ENCODE results near the gene TMEFF2. TPM values are rescaled to one million over a fixed set of nuclear protein-coding genes. Genes with fewer than 3 reads are reported as not detected.

Gene TMEFF2
- total RNA-seq, 6 donors from 2014 or later, result 0.69 TPM; not detected in 5

- no peak for ATAC-seq (ENCODE audit: low FRiP score in 2 of 2)
- no peak overlapping the region for H3K27ac ChIP-seq
- peaks cover 7 to 9% (median 9%) of the 10 kb centered on the region in 4 donors for H3K4me1 ChIP-seq
- WGBS, 2 donors, result 44% methylated on average over 2 of the region's 2 CpGs
- no peaks in the 10 kb centered on the region for H3K36me3 ChIP-seq
- no peak for DNase-seq
- TF ChIP-seq CTCF (IDR thresholded peaks at IDR 0.05), result no peak
- TF ChIP-seq EP300 (IDR thresholded peaks at IDR 0.05), result no peak
- H3K4me3 ChIP-seq, result no peak overlapping the region
- H3K27me3 ChIP-seq, result no peaks in the 10 kb centered on the region
- no peaks in the 10 kb centered on the region for H3K9me3 ChIP-seq
Measured at GRCh38 chr2:192127434-192127833, 67.3 kb downstream of the TMEFF2 start.

DNA sequence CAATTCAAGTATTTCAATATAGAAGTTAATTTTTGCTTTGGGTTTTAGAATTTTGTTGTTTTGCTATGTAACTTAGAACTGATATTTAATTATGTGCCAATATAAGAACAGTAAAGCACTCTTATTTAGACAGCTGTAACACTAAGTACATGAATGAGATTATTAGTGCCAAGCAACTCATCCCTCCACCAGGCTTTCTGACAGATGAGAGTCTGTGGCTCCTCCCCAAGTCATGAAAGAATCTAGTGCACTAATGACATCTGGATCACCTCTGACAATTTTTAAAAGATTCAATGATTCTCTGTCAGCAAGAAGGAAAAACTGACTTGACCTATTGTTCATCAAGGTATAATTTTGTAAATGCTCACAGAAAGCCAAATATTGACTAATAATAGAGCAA is 67.8 kb downstream of the TMEFF2 start:
- DNase-seq (no peak), ATAC-seq (ENCODE audit: low FRiP score in 2 of 2) (no peak)
- Histone ChIP-seq H3K27ac (no peak overlapping the region), H3K4me1 (peaks cover 7 to 14% (median 9%) of the 10 kb centered on the region in 4 donors), H3K4me3 (no peak overlapping the region), H3K9me3 (no peaks in the 10 kb centered on the region), H3K27me3 (no peaks in the 10 kb centered on the region), H3K36me3 (no peaks in the 10 kb centered on the region)
- TF ChIP-seq POLR2AphosphoS5 (IDR thresholded peaks at IDR 0.05) (no peak), POLR2A (IDR thresholded peaks at IDR 0.05) (no peak), EP300 (IDR thresholded peaks at IDR 0.05) (no peak), CTCF (IDR thresholded peaks at IDR 0.05) (no peak)

- ATAC-seq (ENCODE audit: low FRiP score in 2 of 2) (no peak), DNase-seq (no peak)
- no peaks in the 10 kb centered on the region for H3K36me3 ChIP-seq
- TF ChIP-seq EP300 (IDR thresholded peaks at IDR 0.05) (no peak), CTCF (IDR thresholded peaks at IDR 0.05) (no peak), POLR2A (IDR thresholded peaks at IDR 0.05) (no peak), POLR2AphosphoS5 (IDR thresholded peaks at IDR 0.05) (no peak)
- H3K9me3 ChIP-seq, result no peaks in the 10 kb centered on the region
- no peaks in the 10 kb centered on the region for H3K27me3 ChIP-seq
- H3K4me3 ChIP-seq, result no peak overlapping the region
- H3K27ac ChIP-seq, result no peak overlapping the region
- 0 to 4% methylated on average over 1 of the region's 1 CpG for WGBS, 2 donors
- peaks cover 7 to 14% (median 11%) of the 10 kb centered on the region in 4 donors for H3K4me1 ChIP-seq
Measured at GRCh38 chr2:192126426-192126825, 68.3 kb downstream of the TMEFF2 start.

DNA sequence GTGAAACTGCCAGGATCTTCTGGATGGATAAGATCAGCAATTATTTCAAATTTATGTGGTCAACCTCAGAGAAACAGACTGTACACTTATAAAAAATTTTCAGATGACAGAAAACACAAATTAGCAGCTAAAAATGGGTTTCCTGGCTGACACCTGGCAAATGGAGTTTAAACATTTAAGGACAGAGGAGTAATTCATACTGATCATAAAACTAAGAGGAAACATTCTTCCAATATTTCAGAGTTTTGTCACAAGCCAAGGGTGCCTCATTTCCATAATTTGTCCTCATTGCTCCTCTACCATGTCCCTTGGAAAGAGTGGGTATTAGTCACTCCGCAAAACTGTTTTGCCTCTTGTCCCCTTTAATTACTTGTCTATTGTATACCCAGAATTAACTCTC is 70.2 kb downstream of the TMEFF2 start:
- Histone ChIP-seq H3K4me1 (peaks cover 7 to 24% (median 14%) of the 10 kb centered on the region in 4 donors), H3K27me3 (no peaks in the 10 kb centered on the region), H3K36me3 (no peaks in the 10 kb centered on the region), H3K9me3 (no peaks in the 10 kb centered on the region), H3K4me3 (no peak overlapping the region), H3K27ac (no peak overlapping the region)
- WGBS, 2 donors, result 89 to 92% methylated on average over 1 of the region's 1 CpG
- TF ChIP-seq EP300 (IDR thresholded peaks at IDR 0.05) (no peak), CTCF (IDR thresholded peaks at IDR 0.05) (no peak), POLR2A (IDR thresholded peaks at IDR 0.05) (no peak), POLR2AphosphoS5 (IDR thresholded peaks at IDR 0.05) (no peak)
- ATAC-seq (ENCODE audit: low FRiP score in 2 of 2), result no peak
- no peak for DNase-seq

DNA sequence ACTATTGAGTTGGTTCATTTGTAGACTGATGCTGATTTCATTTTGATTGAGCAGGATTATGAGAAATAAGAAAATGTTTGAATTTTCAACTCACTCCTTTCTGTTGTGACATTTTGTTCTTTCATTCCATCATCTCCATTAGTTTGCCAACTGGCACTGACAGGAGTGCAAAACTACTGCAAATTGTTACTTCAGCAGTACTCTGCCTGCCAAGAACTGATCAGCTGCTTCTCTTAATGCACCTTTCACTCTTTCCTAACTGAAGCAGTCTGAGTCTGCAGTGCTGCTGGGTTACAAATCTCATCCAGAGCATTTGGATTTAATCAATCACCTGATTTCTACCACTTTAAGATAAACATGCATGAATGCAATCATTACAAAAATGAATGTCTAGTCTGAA is 70.9 kb downstream of the TMEFF2 start:
- DNase-seq (no peak), ATAC-seq (ENCODE audit: low FRiP score in 2 of 2) (peak in 1 of 2 donors; percentile 56)
- TF ChIP-seq POLR2AphosphoS5 (IDR thresholded peaks at IDR 0.05) (no peak), EP300 (IDR thresholded peaks at IDR 0.05) (no peak)
- no peaks in the 10 kb centered on the region for H3K27me3 ChIP-seq
- H3K4me1 ChIP-seq, result peaks cover 7 to 28% (median 12%) of the 10 kb centered on the region in 4 donors
- H3K4me3 ChIP-seq, result no peak overlapping the region
- no peaks in the 10 kb centered on the region for H3K9me3 ChIP-seq
- H3K27ac ChIP-seq, result no peak overlapping the region
- H3K36me3 ChIP-seq, result no peaks in the 10 kb centered on the region

All from upper lobe of left lung (tissue), 6 donors.